ENCODE results near the gene ARHGAP6. TPM values are rescaled to one million over a fixed set of nuclear protein-coding genes. Genes with fewer than 3 reads are reported as not detected.

Gene ARHGAP6
- total RNA-seq, 6 experiments from 2014 or later, result 0.38 to 1.2 (median 0.78) TPM

- WGBS (ENCODE audit: insufficient coverage, low coverage, low lambda C conversion rate, missing lambda C conversion rate), result 8% methylated on average over 1 of the region's 1 CpG
- H3K4me3 ChIP-seq, result no peak overlapping the region
- H3K27ac ChIP-seq, result no peak overlapping the region
- no peaks in the 10 kb centered on the region for H3K9me3 ChIP-seq
- no peaks in the 10 kb centered on the region for H3K4me1 ChIP-seq
- H3K27me3 ChIP-seq, result no peaks in the 10 kb centered on the region
- no peaks in the 10 kb centered on the region for H3K36me3 ChIP-seq
- TF ChIP-seq POLR2A (IDR thresholded peaks at IDR 0.05), result no peak
- no peak for TF ChIP-seq CTCF (IDR thresholded peaks at IDR 0.05)
- intact Hi-C loops (cut with DNase I), result no loop called here
- DNase-seq, result no peak
- no peak for ATAC-seq
These were observed 468.0 kb downstream of the ARHGAP6 start for GRCh38 chrX:11197671-11198070.

- Histone ChIP-seq H3K9me3 (no peaks in the 10 kb centered on the region), H3K27me3 (no peaks in the 10 kb centered on the region), H3K4me3 (no peak overlapping the region), H3K36me3 (no peaks in the 10 kb centered on the region), H3K4me1 (no peaks in the 10 kb centered on the region), H3K27ac (no peak overlapping the region)
- TF ChIP-seq POLR2A (IDR thresholded peaks at IDR 0.05) (no peak), CTCF (IDR thresholded peaks at IDR 0.05) (no peak)
- DNase-seq, result no peak
- WGBS (ENCODE audit: insufficient coverage, low coverage, low lambda C conversion rate, missing lambda C conversion rate), result 24% methylated on average over 2 of the region's 2 CpGs
- ATAC-seq, result no peak
- intact Hi-C loops (cut with DNase I), result no loop called here
These were observed 469.2 kb downstream of the ARHGAP6 start for GRCh38 chrX:11196476-11196875.

DNA sequence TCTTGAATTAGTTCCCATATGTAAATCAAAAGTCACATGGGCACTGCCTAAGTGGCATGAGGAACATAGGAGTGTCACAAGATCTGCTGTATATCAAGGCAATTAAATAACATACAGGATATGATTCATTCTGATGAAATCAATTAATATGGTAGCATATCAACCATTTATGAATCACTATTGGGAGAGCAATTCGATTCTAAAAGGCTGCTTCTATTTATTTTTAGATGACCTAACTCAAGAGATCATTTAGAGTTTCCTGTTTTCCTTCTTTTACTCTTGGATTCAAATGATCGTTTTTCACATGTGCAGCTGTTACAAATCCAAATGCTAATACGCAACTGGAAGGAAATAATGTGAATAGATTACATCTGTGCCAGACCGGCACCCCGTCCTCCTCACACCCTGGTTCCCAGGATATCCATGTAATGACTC, 472.7 kb downstream of the ARHGAP6 start:
- Histone ChIP-seq H3K36me3 (no peaks in the 10 kb centered on the region), H3K27ac (no peak overlapping the region), H3K9me3 (no peaks in the 10 kb centered on the region), H3K4me3 (no peak overlapping the region), H3K4me1 (no peaks in the 10 kb centered on the region), H3K27me3 (no peaks in the 10 kb centered on the region)
- TF ChIP-seq CTCF (IDR thresholded peaks at IDR 0.05) (no peak), POLR2A (IDR thresholded peaks at IDR 0.05) (no peak)
- intact Hi-C loops (cut with DNase I), result no loop called here
- no peak for ATAC-seq
- no peak for DNase-seq
- WGBS (ENCODE audit: insufficient coverage, low coverage, low lambda C conversion rate, missing lambda C conversion rate), result 49% methylated on average over 5 of the region's 5 CpGs

DNA sequence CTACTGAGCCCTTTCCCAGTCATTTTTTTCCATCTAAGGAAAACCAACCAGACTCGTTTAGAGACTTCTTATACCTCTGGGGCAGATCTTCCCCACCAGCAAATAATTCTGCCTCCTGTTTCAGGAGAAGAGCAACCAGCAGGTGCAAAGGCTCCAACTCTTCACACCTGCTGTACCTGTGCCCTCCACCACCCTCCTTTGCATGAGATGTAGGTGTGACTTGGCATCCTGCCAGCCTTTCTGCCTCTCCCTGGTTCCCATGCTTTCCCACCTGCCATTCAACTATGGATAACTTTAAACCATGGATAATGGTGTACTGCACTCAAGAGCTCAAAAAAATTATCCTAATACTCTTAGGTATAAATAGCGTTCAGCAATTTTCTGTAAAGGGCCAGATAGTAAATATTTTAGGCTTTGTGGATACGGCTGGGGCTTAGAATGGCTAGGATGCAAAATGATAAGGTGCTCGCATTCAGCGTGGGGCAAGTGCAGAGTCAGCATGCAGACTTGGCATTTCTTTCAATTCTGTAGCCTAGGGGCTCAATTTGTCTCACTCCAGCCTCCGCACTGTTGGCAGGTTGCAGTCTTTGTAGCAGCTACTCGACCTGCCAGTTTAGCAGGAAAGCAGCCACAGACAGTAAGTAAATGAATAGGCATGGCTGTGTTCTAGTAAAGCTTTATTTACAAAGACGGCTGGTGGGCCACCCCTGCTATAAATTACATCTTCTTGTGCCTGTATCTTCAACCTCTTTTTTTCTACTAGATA, 474.8 kb downstream of the ARHGAP6 start:
- no peaks in the 10 kb centered on the region for H3K36me3 ChIP-seq
- H3K4me1 ChIP-seq, result no peaks in the 10 kb centered on the region
- WGBS (ENCODE audit: insufficient coverage, low coverage, low lambda C conversion rate, missing lambda C conversion rate), result 39% methylated on average over 8 of the region's 8 CpGs
- TF ChIP-seq CTCF (IDR thresholded peaks at IDR 0.05) (no peak), POLR2A (IDR thresholded peaks at IDR 0.05) (no peak)
- H3K27ac ChIP-seq, result no peak overlapping the region
- no peaks in the 10 kb centered on the region for H3K27me3 ChIP-seq
- ATAC-seq (no peak), DNase-seq (no peak)
- H3K9me3 ChIP-seq, result no peaks in the 10 kb centered on the region
- intact Hi-C loops (cut with DNase I), result no loop called here
- H3K4me3 ChIP-seq, result no peak overlapping the region
